Activated CD8-positive, alpha-beta memory T cell treated with anti-CD3 and anti-CD28 coated beads for 48 hours (primary cell): ENCODE measurements around the gene SOX4.

Experiments
- DNase-seq, 3 experiments: peaks; one replicate each; pipeline ENCODE4 v3.0.0-alpha.2; 2020; ENCODE audit warnings: low read depth in 2 of 3, low spot score in 2 of 3

The SOX4 gene

DNA sequence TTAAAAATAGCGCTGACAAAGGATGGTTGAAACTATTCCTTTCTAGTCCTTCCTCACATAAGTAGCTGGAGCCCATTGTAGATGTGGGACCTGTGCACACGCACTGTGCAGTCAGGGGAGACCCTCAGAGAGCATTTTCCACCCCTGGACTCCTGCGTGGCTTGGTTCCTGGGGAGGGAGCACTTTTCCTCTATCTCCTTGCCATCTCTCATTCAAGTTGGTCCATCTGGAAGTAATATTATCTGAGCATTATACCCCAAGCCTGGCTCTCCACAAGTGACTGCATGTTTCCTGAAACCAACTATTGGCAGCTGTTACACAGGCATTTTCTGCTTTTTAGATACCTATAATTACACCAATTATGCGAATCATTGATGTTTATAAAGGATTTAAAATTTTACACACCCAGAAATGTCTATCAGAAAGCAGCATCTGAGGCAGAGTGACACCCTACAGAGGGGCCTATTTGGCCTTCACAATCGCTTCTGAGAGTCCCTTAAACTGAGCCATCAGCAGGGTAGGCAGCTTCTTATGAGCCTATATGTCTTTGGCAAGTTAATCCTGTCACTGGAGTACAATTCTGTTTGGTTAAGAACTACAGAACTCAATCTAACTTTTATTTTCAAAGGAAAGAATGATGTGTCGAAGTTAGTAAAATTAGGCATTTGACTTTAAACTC lies 18.7 kb downstream of the SOX4 start:
- DNase-seq: no peak

DNA sequence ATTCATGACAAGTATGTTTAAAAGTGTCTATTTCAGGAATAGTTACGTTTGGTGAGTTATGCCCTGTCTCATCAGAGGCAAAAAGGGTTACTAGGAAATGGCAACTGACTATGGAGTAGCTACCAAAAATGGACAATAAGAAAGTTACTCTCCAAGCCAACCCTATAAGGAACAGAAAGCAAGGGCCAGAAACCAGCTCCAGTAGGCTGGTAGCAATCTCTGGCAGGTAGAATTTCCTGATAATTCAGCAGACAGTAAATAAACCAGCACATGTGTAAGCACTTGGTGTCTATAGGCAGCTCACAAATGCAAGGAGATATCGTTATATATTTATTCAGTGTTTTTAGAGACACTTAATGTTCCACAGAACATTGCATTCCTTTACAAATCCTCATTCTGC lies 20.3 kb downstream of the SOX4 start:
- DNase-seq: no peak

- no peak for DNase-seq
Observed at GRCh38 chr6:21614226-21614625, 20.7 kb downstream of the SOX4 start.

DNA sequence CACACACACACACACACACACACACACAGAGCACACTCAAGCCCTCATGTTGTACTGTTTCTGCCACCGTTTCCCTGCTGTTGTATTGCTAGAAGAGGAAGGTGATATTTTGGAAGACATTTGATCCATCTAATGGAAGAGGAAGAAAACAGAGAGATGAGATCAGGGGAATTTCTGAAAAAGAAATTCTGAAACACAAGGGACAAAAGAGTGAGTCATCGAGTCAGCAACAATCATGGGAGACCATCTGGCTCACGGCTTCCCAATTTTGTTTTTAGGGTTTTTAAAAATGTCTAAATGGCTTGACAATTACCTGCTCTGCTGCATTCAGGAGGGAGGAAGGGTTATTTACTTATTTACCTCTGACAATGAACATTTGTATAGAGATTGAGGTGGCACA lies 22.0 kb downstream of the SOX4 start:
- no peak for DNase-seq

DNA sequence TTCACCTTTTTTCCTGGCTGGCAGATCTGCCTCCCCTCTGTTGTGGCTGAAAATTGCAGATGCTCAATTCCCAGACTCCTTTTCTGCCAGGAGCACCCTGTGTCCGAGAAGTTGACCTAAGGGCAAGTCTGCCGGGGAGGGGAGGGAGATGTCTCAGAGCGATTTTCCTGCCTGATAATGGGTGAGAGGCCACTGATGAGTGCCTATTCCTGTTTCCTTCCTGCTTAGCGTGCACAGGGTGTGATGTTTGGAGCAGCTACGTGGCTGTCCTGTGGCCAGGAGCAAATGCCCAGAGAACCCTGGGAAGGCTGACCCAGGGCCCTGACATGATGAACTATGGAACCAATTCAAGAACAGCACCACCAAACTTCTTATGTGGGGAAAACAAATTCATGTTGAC lies 22.5 kb downstream of the SOX4 start:
- no peak for DNase-seq

GRCh38 chr6:21625642-21626041 lies 32.1 kb downstream of the SOX4 start:
- no peak for DNase-seq

- no peak for DNase-seq
Observed at GRCh38 chr6:21626756-21627155, 33.2 kb downstream of the SOX4 start.

GRCh38 chr6:21628160-21628559 lies 34.6 kb downstream of the SOX4 start:
- no peak for DNase-seq

DNA sequence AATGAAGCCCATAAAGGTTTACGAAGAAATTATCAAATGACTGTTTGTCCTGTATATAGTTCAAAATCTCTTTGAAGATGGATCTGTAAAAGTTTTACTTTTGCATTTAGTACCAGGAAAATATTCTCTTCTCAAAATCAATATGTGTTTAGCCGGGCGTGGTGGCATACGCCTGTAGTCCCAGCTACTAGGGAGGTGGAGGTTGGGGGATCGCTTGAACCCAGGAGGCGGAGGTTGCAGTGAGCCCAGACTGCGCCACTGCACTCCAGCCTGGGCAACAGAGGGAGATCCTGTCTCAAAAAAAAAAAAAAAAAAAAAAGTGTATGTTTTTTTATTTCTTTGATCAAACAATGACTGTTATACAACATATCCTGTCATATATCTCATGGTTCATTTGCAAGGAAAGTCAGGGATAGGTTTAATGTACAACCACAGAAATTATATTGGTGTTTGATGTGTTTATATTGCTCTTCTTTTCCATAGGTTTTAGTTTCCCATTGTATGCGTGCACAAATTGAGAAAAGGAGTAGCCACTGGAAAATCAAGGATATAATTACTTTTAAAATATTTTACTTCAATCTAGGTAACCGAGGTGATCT lies 40.1 kb downstream of the SOX4 start:
- no peak for DNase-seq

DNA sequence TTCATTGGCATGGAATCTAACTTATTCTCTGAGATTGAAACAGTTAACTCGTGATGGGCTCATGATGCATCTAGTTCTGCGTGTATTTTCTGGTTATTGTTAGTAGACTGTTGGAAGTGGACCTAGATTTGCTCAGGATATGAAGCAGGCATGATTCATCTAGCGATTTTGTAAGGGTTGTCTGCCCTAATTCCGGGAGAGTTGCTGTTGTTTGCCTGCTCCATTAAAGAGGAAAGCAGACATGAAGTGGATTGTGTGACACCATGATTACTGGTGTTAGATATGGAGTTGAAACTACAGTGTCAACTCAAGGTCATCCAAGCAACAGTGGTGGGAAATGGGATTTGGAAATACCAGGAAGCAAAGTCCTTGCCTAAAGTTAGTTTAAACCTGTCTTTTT lies 41.0 kb downstream of the SOX4 start:
- no peak for DNase-seq

- no peak for DNase-seq
Observed at GRCh38 chr6:21636876-21637275, 43.3 kb downstream of the SOX4 start.

DNA sequence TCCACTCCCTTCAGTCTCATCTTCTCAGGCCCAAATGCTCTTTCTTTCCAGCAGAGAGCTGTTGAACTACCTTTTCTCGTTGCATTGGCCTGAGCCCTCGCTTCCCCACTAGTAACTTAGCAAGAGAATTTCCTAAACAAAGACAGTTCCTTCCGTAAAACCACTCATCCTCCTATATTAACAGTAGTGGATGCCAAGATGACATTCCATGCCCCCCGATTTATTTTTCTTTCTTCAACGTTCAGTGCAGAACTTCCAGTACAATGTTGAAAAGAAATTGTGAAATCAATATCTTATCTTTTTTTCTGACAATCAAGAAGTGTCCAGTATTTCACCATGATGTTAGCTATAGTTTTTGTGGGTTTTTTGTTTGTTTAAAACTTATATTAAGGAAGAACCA lies 45.8 kb downstream of the SOX4 start:
- DNase-seq: no peak
